Astrocyte (in vitro differentiated cells and primary cell): Measurements from ENCODE around the gene KCNMA1.

ENCODE experiments used
- CTCF ChIP-seq: IDR thresholded peaks from 2 replicates; pipeline ENCODE4 v1.5.1; 2011; ENCODE audit warnings: low read depth, mild to moderate bottlenecking, inconsistent platforms, low read length, moderate library complexity; ENCODE audit not compliant: insufficient read depth
- EZH2 ChIP-seq: IDR thresholded peaks from 2 replicates; pipeline ENCODE4 v1.6.1; 2012; ENCODE audit warnings: mild to moderate bottlenecking, low read length, inconsistent platforms; ENCODE audit not compliant: insufficient read depth

GRCh38 chr10:76997631-76998030 lies 640.0 kb downstream of the KCNMA1 start:
- TF ChIP-seq CTCF = no peak
- TF ChIP-seq EZH2 = no peak
